Activated naive CD4-positive, alpha-beta T cell treated with Interleukin-2 at 50 U/mL for 16 hours (primary cell): ENCODE measurements around the gene ARHGAP4.

Source experiments
- DNase-seq: peaks from one replicate; pipeline ENCODE4 v3.0.0-alpha.2; 2020

Gene ARHGAP4

DNA sequence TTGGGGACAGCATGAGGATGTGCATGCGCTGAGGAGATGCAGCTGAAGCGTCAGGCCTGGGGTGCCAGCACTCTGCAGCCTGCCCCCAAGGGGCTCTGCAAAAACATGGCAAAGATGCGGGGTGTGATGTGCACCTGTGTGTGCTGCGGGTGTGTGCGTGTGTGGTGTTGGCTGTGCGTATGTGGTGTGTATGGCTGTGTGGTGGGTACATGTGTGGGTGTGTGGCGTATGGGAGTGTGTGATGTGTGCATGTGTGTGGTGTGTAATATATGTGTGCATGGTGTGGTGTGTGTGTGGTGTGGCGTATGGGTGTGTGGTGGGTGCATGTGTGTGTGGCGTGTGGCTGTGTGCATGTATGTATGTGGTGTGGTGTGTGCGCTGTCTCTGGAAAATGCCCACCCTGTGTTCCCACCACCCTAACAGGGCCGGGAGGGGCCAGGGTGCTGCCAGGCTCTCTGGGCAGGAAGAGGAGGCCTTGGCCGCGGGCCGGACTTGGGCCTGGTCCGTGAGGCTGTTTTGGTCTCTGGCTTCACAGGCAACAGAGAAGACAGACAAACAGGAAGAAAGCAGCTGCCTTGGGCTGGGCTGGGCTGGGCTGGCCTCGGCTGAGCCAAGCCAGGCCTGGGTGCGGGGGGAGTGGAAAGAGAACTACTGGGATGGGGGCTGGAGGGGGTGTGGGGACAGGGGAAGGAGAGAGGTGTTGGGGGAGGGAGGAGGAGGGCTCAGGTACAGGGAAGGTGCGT is 22.7 kb downstream of the ARHGAP4 start:
- DNase-seq = no peak

DNA sequence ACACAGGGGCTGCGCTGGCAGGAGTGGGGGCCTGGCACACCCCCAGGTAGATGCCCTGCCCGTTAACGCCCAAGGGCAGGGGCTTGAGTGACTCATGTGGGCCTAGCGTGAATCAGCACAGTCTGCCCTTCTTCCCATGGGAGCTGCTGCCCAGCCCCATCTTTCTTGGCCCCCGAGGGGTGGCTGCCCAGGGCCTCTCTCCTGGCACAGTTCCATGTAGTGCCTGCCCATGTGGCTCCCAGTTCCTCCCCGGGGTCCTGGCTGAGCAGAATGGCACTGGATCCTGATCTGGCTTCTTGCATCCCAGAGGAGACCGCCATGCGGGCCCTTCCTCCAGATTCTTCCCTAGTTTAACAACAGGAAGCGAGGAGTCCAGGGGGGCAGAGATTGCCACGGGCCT is 23.7 kb downstream of the ARHGAP4 start:
- DNase-seq = no peak

- no peak for DNase-seq
Observed at GRCh38 chrX:153901753-153902140, 24.3 kb downstream of the ARHGAP4 start.

DNA sequence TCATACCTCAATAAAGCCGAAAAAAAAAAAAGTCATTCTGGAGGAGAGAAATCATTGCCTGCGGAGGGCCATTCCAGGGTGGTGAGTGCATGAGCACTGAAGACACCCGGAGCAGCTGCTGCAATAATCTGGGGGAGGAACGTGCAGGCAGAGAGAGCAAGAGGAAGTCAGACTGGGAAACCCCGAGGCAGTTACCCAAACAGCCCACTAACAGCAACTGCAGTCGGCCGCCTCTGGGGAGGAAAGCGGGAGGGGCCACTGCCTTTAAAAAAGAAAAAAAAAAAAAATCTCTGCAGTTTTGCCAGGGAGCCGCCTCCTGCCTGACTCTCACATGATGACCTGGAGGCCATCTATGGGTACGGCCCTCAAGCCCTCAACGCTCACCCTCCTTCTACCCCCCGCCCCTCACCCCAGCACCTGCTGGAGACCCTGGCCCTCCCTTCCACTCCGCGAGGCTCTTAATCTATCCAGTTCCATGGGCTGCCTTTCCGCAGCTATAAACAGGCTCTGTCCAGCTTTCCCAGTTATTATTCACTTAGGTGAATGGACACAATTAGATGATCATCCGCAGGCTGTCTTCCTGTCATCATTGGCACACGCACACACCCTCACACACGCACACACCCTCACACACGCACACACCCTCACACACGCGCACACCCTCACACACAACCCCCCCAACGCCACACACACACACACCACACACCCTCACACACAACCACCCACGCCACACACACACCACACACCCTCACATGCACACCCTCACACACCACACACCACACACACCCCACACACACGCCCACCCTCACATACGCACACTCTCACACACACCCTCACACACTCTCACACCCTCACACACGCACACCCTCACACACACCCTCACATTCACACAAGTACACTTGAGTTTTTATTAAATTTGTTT is 25.0 kb downstream of the ARHGAP4 start:
- DNase-seq = peak; percentile 62

- DNase-seq = no peak
Observed at GRCh38 chrX:153897899-153898298, 28.2 kb downstream of the ARHGAP4 start.

- no peak for DNase-seq
Observed at GRCh38 chrX:153889123-153889522, 36.9 kb downstream of the ARHGAP4 start.

DNA sequence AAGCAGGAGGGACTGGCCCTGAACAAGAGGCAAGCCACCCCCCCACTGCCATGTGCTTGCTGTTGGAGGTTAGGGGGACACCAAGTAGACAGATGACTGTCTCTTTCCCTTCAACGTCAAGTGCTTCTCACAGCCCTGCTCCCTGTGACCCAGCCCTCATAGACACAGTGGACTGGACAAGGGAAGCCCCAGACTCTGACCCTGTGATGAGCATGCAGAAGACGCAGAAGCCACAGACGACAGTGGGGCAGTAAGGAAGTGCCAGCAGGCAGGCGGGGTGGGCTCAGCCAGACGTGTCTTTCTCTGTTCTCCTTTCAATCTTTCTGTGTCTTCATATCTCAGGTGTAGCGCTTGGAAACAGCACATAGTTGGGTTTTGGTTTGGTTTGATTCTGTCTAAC is 37.7 kb downstream of the ARHGAP4 start:
- DNase-seq = no peak

- no peak for DNase-seq
Observed at GRCh38 chrX:153887385-153887784, 38.7 kb downstream of the ARHGAP4 start.

- DNase-seq = no peak
Observed at GRCh38 chrX:153886915-153887314, 39.1 kb downstream of the ARHGAP4 start.

- DNase-seq = peak; percentile 24
Observed at GRCh38 chrX:153885968-153886903, 39.8 kb downstream of the ARHGAP4 start, which contains the start of gene L1CAM. Gene L1CAM, minus strand, starts transcription at chrX:153886173. Its CDS starts 10,337 bp downstream, at chrX:153875836.

GRCh38 chrX:153885208-153885787 is 40.8 kb downstream of the ARHGAP4 start:
- no peak for DNase-seq

- DNase-seq = no peak
Observed at GRCh38 chrX:153884590-153884989, 41.5 kb downstream of the ARHGAP4 start.

DNA sequence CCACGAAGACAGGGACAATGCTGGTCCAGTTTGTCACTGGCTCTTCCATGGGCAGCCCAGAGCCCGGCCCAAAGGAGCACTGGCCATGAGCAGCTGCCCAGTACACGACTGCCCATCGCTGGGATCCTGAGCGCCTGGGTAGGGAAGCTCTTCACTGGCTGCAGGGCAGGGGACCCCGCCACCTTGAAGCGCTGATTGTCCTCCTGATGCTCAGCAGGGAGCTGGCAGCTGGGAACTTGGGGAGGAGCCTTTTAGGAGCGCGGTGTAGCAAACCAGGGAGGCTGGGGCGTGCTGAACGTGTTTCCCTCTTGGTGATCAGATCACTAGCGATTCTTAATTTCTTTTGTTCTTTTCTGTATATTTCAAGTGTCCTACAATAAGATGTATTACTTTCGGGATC is 41.9 kb downstream of the ARHGAP4 start:
- no peak for DNase-seq

GRCh38 chrX:153883163-153883843 is 42.8 kb downstream of the ARHGAP4 start:
- DNase-seq = no peak

GRCh38 chrX:153882557-153882956 is 43.5 kb downstream of the ARHGAP4 start:
- no peak for DNase-seq

GRCh38 chrX:153882086-153882498 is 44.0 kb downstream of the ARHGAP4 start:
- no peak for DNase-seq

DNA sequence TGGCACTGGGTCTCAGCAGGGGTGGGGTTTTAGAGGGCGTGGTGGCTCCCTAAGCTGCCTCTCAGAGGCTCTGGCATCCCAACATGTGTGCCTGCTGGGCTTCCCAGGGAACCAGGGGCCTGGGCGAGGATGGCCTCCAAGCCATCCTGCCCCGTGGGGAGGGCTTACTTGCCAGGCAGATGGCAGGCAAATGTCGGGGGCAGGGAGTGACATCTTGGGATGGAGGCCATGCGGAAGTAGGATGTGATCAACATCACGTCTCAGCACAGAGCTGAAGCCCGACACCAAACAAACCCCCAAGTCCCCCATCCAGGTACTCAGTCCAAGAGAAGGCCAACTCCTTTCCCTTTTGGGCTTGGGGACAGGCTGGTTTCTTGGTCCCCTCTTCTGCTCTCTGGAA is 44.8 kb downstream of the ARHGAP4 start:
- DNase-seq = no peak

DNA sequence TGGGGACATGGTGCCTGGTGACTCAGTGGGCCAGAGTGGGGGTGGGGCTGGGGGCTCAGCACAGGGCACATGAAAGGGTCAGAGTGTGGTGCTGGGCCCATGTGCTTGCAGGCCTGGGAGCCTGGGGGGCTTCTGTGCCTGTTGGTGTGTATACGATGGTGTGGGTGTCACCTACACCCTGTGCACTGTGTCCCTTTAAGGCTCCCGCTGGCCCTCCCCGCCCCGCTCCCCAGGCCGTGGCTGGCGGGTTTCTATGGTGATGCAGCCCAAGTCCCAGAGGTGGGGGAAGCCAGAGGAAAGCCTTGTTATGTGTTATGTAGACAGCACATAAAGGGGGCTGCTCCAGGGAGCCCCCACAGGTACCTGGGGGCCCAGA is 45.6 kb downstream of the ARHGAP4 start:
- DNase-seq = no peak

DNA sequence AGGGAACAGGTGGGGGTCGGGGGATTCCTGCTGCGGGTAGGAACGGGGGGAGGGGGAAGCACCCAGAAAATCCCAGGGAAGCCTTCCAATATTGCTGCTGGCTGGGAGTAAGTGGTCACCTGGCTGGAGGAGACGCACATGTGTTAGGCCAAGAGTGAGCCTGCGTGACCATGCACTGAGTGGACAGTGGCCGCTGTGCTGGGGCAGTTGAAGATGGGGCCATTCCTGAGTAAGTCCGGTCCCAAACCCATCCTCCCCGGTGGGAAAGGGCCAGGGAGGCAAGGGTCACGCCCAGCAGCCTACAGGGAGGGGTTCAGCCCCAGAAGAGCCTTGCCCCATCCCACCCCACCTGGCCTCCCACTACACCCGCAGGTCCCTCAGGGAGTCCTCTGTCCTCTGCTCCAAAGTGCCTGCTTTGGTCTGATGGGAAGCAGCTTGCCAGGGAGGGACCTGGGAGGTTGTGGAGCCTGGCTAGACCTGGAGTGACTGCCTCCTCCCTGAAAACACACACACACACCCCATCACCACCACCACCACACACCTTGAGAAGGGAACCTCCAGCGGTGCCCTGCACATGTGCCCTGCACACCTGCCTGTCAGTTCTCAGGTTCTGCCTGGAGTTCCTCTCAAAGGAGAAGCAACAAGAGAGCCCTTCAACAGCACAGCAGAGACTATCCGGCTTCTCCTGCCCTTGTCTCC is 46.2 kb downstream of the ARHGAP4 start:
- DNase-seq = no peak

DNA sequence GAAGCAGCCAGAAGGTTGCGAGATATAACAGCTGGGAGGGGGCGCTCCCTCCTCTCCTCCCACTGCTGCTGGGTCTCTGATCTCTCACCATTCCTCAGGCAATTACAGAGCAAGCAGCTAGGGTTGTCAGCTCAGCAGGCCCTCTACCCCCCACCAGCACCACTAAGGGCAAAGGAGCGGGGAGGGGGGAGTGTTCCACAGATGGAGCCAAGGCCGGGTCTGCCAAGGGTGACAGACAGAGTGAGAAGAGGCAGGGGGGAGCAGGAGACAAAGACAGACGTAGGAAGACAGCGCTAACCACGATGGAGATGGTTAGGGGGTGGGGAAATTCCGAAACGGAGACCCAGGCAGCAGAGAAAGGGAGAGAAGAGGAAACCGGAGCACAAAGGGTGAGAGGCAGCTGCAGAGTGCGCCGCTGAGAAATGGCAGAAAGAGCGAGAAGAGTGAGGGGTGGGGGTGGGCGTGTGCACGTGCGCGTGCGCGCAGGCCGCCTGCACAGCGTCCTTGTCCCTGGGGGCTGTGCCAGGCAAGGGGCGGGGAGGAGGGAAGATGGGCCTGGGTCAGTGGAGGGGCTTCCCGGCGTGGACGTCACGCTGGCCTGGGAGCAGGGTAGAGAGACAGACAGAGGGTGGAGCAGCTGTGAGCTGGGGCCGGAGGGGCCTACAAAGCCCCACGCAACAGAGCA is 47.0 kb downstream of the ARHGAP4 start:
- peak; percentile 21 for DNase-seq

DNA sequence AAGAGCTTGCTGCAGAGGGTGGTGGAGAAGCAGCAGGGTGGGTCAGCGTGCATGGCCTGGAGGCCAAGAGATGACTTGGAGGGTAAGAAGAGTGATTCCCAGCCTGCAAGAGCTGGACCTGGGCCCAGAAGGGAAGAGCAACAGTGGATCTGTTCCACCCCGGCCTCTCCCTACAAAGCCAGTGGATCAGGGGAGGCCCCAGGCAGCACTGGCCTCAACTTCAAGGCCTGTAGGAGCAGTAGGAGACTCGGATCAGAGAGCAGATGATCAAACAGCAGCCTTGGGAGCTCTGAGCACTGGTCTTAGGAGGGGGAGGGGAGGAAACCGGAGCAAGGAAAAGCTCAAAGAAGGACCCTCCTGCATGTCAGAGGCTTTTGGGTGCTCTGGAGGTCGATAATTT is 47.7 kb downstream of the ARHGAP4 start:
- DNase-seq = no peak
